ENCODE measurements around the gene ATG10. TPM values are rescaled to one million over a fixed set of nuclear protein-coding genes. Genes with fewer than 3 reads are reported as not detected.

Gene ATG10
- total and polyA plus RNA-seq, 2 experiments from 2014 or later: 12.5 to 17.7 TPM

DNA sequence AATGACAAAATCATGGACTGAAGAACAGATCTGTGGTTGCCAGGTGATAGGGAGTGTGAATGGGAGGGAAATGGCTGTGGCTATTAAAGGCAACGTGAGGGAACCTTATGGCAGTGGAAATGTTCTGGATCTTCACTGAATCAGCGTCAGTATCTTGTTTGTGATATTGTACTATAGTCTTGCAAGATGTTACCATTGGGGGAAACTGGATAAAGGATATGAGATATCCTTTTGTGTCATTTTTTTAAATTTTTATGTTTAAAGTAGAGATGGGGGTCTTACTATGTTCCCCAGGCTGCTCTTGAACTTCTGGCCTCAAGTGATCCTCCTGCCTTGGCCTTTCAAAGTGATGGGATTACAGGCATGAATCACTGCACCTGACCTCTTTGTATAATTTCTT lies 210.8 kb downstream of the ATG10 start:
- ATAC-seq: no peak
- no peaks in the 10 kb centered on the region; the same call in 1 of the 2 replicates for H4K20me1 ChIP-seq (replicated peaks; ENCODE audit: insufficient read depth)
- DNase-seq (ENCODE audit: low spot score): no peak

More for the DNA sequence above, 210.8 kb downstream of the ATG10 start:
- Mint-ChIP-seq H3K9me3 (no peaks in the 10 kb centered on the region), H3K4me1 (no peaks in the 10 kb centered on the region), H3K27me3 (ENCODE audit: insufficient read depth, low read depth, poor library complexity) (no peaks in the 10 kb centered on the region), H3K4me3 (no peak overlapping the region), H3K27ac (no peak overlapping the region), H3K36me3 (ENCODE audit: low read depth) (no peaks in the 10 kb centered on the region)
- H3K4me2 ChIP-seq: no peak overlapping the region
- no peaks in the 10 kb centered on the region for H3K4me1 ChIP-seq (ENCODE audit: insufficient read depth)
- H3K27ac ChIP-seq (ENCODE audit: low read depth): no peak overlapping the region
- H3F3A ChIP-seq (replicated peaks; ENCODE audit: low read depth): no peaks in the 10 kb centered on the region
- H2AFZ ChIP-seq: no peak overlapping the region
- H3K36me3 ChIP-seq (ENCODE audit: insufficient read depth): no peaks in the 10 kb centered on the region
- H3K27me3 ChIP-seq (ENCODE audit: insufficient read depth): no peaks in the 10 kb centered on the region
- H3K9me2 ChIP-seq (ENCODE audit: insufficient read depth): no peaks in the 10 kb centered on the region; the same call in 1 of the 2 replicates
- TF ChIP-seq NANOG (IDR thresholded peaks at IDR 0.05; ENCODE audit: borderline replicate concordance) (no peak), REST (IDR thresholded peaks at IDR 0.05; ENCODE audit: unreplicated experiment) (no peak), ZNF114 (CRISPR knock-in tag; IDR thresholded peaks at IDR 0.05) (no peak), CREB1 (CRISPR knock-in tag; IDR thresholded peaks at IDR 0.05; ENCODE audit: low read depth) (no peak), EZH2phosphoT487 (IDR thresholded peaks at IDR 0.05; ENCODE audit: unreplicated experiment) (no peak), CTCF (conservative IDR thresholded peaks at IDR 0.05; ENCODE audit: low read depth in 2 of 2) (no peak), STAT1 (IDR thresholded peaks at IDR 0.05; ENCODE audit: unreplicated experiment) (no peak), JUNB (IDR thresholded peaks at IDR 0.05; ENCODE audit: unreplicated experiment) (no peak), ZNF331 (CRISPR knock-in tag; IDR thresholded peaks at IDR 0.05; ENCODE audit: low read depth) (no peak), EZH2 (IDR thresholded peaks at IDR 0.05; ENCODE audit: low read depth, unreplicated experiment) (no peak), POLR2AphosphoS5 (IDR thresholded peaks at IDR 0.05; ENCODE audit: low read depth) (no peak)
- TF ChIP-seq, protein P1, sequence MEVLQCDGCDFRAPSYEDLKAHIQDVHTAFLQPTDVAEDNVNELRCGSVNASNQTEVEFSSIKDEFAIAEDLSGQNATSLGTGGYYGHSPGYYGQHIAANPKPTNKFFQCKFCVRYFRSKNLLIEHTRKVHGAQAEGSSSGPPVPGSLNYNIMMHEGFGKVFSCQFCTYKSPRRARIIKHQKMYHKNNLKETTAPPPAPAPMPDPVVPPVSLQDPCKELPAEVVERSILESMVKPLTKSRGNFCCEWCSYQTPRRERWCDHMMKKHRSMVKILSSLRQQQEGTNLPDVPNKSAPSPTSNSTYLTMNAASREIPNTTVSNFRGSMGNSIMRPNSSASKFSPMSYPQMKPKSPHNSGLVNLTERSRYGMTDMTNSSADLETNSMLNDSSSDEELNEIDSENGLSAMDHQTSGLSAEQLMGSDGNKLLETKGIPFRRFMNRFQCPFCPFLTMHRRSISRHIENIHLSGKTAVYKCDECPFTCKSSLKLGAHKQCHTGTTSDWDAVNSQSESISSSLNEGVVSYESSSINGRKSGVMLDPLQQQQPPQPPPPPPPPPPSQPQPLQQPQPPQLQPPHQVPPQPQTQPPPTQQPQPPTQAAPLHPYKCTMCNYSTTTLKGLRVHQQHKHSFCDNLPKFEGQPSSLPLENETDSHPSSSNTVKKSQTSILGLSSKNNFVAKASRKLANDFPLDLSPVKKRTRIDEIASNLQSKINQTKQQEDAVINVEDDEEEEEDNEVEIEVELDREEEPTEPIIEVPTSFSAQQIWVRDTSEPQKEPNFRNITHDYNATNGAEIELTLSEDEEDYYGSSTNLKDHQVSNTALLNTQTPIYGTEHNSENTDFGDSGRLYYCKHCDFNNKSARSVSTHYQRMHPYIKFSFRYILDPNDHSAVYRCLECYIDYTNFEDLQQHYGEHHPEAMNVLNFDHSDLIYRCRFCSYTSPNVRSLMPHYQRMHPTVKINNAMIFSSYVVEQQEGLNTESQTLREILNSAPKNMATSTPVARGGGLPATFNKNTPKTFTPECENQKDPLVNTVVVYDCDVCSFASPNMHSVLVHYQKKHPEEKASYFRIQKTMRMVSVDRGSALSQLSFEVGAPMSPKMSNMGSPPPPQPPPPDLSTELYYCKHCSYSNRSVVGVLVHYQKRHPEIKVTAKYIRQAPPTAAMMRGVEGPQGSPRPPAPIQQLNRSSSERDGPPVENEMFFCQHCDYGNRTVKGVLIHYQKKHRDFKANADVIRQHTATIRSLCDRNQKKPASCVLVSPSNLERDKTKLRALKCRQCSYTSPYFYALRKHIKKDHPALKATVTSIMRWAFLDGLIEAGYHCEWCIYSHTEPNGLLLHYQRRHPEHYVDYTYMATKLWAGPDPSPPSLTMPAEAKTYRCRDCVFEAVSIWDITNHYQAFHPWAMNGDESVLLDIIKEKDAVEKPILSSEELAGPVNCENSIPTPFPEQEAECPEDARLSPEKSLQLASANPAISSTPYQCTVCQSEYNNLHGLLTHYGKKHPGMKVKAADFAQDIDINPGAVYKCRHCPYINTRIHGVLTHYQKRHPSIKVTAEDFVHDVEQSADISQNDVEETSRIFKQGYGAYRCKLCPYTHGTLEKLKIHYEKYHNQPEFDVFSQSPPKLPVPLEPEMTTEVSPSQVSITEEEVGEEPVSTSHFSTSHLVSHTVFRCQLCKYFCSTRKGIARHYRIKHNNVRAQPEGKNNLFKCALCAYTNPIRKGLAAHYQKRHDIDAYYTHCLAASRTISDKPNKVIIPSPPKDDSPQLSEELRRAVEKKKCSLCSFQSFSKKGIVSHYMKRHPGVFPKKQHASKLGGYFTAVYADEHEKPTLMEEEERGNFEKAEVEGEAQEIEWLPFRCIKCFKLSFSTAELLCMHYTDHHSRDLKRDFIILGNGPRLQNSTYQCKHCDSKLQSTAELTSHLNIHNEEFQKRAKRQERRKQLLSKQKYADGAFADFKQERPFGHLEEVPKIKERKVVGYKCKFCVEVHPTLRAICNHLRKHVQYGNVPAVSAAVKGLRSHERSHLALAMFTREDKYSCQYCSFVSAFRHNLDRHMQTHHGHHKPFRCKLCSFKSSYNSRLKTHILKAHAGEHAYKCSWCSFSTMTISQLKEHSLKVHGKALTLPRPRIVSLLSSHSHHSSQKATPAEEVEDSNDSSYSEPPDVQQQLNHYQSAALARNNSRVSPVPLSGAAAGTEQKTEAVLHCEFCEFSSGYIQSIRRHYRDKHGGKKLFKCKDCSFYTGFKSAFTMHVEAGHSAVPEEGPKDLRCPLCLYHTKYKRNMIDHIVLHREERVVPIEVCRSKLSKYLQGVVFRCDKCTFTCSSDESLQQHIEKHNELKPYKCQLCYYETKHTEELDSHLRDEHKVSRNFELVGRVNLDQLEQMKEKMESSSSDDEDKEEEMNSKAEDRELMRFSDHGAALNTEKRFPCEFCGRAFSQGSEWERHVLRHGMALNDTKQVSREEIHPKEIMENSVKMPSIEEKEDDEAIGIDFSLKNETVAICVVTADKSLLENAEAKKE (CRISPR knock-in tag; IDR thresholded peaks at IDR 0.05): no peak
- TF ChIP-seq, protein P2, sequence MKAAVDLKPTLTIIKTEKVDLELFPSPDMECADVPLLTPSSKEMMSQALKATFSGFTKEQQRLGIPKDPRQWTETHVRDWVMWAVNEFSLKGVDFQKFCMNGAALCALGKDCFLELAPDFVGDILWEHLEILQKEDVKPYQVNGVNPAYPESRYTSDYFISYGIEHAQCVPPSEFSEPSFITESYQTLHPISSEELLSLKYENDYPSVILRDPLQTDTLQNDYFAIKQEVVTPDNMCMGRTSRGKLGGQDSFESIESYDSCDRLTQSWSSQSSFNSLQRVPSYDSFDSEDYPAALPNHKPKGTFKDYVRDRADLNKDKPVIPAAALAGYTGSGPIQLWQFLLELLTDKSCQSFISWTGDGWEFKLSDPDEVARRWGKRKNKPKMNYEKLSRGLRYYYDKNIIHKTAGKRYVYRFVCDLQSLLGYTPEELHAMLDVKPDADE (IDR thresholded peaks at IDR 0.05): no peak
- no peaks in the 10 kb centered on the region for H3K79me2 ChIP-seq (replicated peaks; ENCODE audit: insufficient read depth)
- H3K4me3 ChIP-seq: no peak overlapping the region
